C4-2B (cell line): Measurements from ENCODE around the gene TRIB2.
A peak's percentile ranks its signal among the peaks of the same experiment; 100 is the strongest.

Experiments
- H3K27ac ChIP-seq: fragments of 450-650 bp; 2 replicates; pipeline ENCODE4 v1.5.1; 2017
- ZFX ChIP-seq: fragments of 450-650 bp; IDR thresholded peaks from 2 replicates; pipeline ENCODE4 v1.6.1; 2017
- TF ChIP-seq, protein P1 (sequence below): fragments of 450-650 bp; conservative IDR thresholded peaks from 2 replicates; pipeline ENCODE4 v1.5.1; 2017; ENCODE audit warnings: mild to moderate bottlenecking

TRIB2 gene

GRCh38 chr2:12711339-12711738 is 5.4 kb upstream of the TRIB2 start:
- no peak overlapping the region for H3K27ac ChIP-seq
- no peak for TF ChIP-seq ZFX
- TF ChIP-seq, protein P1, sequence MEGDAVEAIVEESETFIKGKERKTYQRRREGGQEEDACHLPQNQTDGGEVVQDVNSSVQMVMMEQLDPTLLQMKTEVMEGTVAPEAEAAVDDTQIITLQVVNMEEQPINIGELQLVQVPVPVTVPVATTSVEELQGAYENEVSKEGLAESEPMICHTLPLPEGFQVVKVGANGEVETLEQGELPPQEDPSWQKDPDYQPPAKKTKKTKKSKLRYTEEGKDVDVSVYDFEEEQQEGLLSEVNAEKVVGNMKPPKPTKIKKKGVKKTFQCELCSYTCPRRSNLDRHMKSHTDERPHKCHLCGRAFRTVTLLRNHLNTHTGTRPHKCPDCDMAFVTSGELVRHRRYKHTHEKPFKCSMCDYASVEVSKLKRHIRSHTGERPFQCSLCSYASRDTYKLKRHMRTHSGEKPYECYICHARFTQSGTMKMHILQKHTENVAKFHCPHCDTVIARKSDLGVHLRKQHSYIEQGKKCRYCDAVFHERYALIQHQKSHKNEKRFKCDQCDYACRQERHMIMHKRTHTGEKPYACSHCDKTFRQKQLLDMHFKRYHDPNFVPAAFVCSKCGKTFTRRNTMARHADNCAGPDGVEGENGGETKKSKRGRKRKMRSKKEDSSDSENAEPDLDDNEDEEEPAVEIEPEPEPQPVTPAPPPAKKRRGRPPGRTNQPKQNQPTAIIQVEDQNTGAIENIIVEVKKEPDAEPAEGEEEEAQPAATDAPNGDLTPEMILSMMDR, result no peak

DNA sequence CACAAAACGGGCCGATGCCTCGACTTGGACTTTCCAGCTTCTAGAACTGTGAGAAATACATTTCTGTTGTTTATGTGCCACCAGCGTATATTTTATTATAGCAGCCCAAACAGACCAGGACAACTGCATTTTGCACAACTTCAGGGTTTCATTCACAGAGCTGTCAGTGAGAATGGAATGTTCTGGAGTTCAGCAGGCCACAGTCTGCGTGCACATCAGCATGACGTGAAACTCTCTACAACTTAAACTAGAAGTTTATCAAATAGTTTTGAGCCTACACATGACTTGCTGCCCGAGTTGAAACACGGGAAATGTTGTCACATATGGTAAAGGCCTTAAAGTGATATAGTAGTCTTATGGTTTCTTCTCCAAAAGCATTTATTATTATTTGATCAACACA is 3.9 kb upstream of the TRIB2 start:
- TF ChIP-seq ZFX, result no peak
- TF ChIP-seq, protein P1, result no peak
- no peak overlapping the region for H3K27ac ChIP-seq

- H3K27ac ChIP-seq, result peak overlapping the region; percentile 73
- no peak for TF ChIP-seq ZFX
- TF ChIP-seq, protein P1, result no peak
Observed at GRCh38 chr2:12714391-12715221, 2.1 kb upstream of the TRIB2 start.

DNA sequence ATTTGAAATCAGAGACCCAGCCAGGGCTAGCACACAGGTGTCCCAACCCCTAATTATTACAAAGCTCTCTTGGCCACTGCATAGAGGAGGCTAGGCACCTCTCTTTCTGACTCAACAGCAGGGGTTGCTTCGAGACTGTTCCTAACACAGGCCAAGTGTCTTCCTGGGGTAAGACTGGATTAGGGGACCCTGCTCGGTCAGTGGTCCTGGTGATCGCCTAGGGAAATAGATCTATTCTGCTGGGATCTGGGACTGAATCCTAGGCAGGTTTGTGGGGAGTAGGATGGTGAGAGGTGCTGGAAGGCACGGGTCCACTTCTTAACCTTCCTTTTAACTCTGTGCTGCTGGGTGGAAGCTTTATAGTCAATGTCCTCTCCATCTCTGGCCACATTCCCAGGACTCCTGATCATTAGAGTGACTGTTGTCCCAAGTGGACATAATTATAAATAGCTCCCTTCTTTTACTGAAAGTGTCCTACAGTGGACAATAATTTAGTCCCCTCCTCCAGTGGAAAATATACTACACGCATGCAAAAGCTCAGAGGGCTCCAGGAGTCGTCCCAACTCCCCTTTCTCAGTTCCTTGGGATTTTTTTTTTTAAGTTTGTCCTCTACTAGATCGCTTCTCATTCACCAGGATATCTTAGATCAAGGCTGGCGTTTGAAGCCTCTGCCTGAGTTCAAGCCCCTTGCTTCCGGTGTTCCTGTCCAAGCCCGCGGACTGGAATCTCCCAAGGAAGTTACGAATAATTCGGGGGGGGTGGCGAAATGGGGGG is 1.3 kb upstream of the TRIB2 start:
- H3K27ac ChIP-seq, result peak overlapping the region; percentile 73
- no peak for TF ChIP-seq ZFX

GRCh38 chr2:12716032-12716281 is 779 bp upstream of the TRIB2 start:
- H3K27ac ChIP-seq, result peak overlapping the region; percentile 73
- TF ChIP-seq, protein P1, result peak; percentile 72
- TF ChIP-seq ZFX, result no peak

DNA sequence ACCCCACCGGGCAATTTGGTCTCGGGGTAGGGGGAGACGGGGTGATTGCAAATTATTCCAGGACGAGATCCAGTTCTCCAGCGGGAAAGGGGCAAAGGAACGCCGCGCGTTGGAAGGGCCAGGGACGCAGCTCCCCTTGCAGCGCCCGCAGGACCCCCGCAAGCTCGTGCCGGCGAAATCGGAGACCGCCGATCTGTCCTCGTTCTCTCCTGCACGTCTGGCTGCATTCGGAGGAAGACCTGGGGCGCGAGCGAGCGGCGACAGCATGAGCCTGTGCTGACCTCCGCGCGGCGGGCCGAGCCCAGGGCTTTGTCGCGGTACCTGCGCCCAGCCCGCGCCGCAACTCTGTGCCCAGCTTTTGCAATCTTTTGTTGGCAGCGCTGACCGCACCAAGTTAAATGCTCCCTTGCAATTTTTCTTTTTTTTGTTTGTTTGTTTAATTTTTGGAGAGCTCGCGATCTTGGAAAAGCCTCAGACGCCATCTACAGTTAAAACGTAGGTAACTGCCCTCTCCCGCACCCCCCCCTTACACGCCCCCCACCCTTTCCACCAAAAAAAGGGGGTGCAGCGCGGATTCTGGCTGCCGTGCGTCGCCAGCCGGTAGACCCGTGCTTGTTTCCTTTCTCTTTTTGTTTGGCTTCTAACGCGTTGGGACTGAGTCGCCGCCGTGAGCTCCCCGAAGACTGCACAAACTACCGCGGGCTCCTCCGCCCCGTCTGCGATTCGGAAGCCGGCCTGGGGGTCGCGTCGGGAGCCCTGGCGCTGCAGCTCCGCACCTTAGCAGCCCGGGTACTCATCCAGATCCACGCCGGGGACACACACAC is 667 bp downstream of the TRIB2 start:
- H3K27ac ChIP-seq, result peak overlapping the region; percentile 73
- TF ChIP-seq, protein P1, result peak; percentile 66
- no peak for TF ChIP-seq ZFX

DNA sequence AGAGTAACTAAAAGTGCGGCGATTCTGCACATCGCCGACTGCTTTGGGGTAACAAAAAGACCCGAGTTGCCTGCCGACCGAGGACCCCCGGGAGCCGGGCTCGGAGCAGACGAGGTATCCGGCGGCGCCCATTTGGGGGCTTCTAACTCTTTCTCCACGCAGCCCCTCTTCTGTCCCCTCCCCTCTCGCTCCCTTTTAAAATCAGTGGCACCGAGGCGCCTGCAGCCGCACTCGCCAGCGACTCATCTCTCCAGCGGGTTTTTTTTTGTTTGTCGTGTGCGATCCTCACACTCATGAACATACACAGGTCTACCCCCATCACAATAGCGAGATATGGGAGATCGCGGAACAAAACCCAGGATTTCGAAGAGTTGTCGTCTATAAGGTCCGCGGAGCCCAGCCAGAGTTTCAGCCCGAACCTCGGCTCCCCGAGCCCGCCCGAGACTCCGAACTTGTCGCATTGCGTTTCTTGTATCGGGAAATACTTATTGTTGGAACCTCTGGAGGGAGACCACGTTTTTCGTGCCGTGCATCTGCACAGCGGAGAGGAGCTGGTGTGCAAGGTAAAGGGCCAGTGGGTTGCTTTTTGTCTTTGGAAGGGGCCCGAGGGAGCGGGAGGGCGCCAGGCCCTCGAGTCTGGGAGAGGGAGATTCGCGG is 1.4 kb downstream of the TRIB2 start:
- peak overlapping the region; percentile 73 for H3K27ac ChIP-seq

More for the DNA sequence above, 1.4 kb downstream of the TRIB2 start:
- TF ChIP-seq, protein P1, result no peak
- TF ChIP-seq ZFX, result no peak
